ENCODE data around the gene BBC3. TPM values are rescaled to one million over a fixed set of nuclear protein-coding genes. Genes with fewer than 3 reads are reported as not detected.

BBC3 gene
- total RNA-seq, 4 donors from 2014 or later = 2.8 to 6.1 (median 4.0) TPM; not detected in 1

- TF ChIP-seq CTCF (IDR thresholded peaks at IDR 0.05; ENCODE audit: low read depth) = no peak
Measured at GRCh38 chr19:47232422-47233211, 1.6 kb upstream of the BBC3 start.

GRCh38 chr19:47231215-47232054 is 436 bp upstream of the BBC3 start:
- TF ChIP-seq CTCF (IDR thresholded peaks at IDR 0.05; ENCODE audit: low read depth) = no peak

GRCh38 chr19:47230054-47230920 is 712 bp downstream of the BBC3 start:
- TF ChIP-seq CTCF (IDR thresholded peaks at IDR 0.05; ENCODE audit: low read depth) = no peak

GRCh38 chr19:47229676-47230053 is 1.3 kb downstream of the BBC3 start:
- TF ChIP-seq CTCF (IDR thresholded peaks at IDR 0.05; ENCODE audit: low read depth) = no peak

- no peak for TF ChIP-seq CTCF (IDR thresholded peaks at IDR 0.05; ENCODE audit: low read depth)
Measured at GRCh38 chr19:47228937-47229675, 1.9 kb downstream of the BBC3 start.

- no peak for TF ChIP-seq CTCF (IDR thresholded peaks at IDR 0.05; ENCODE audit: low read depth)
Measured at GRCh38 chr19:47228168-47228936, 2.6 kb downstream of the BBC3 start.

Measured in subcutaneous adipose tissue (tissue), 4 donors.